ENCODE results near the gene ANKMY1. TPM values are rescaled to one million over a fixed set of nuclear protein-coding genes. Genes with fewer than 3 reads are reported as not detected.

Gene ANKMY1
- total and polyA plus RNA-seq, 8 donors: 3.1 to 79.4 (median 9.7) TPM

GRCh38 chr2:240554767-240555493, 2.9 kb downstream of the ANKMY1 start:
- Histone ChIP-seq H3K27ac (no peak overlapping the region), H3K4me1 (peaks cover 28 to 33% (median 32%) of the 10 kb centered on the region in 4 donors), H3K36me3 (peaks cover 0 to 40% (median 30%) of the 10 kb centered on the region in 4 donors), H3K4me3 (no peak overlapping the region), H3K9me3 (no peaks in the 10 kb centered on the region), H3K27me3 (peaks cover 0 to 9% (median 4%) of the 10 kb centered on the region in 3 donors)
- intact Hi-C loops (cut with DNase I; ENCODE audit: low total_unique reads): no loop called here
- 93 to 98% (median 95%) methylated on average over 12 to 17 of the region's 17 CpGs for WGBS, 5 donors
- DNase-seq: no peak
- TF ChIP-seq CTCF (IDR thresholded peaks at IDR 0.05): no peak
- no peak for TF ChIP-seq EP300 (IDR thresholded peaks at IDR 0.05)
- no peak for TF ChIP-seq POLR2AphosphoS5 (IDR thresholded peaks at IDR 0.05)
- no peak for TF ChIP-seq POLR2A (IDR thresholded peaks at IDR 0.05)

- peaks cover 0 to 9% (median 4%) of the 10 kb centered on the region in 3 donors for H3K27me3 ChIP-seq
- H3K36me3 ChIP-seq: peaks cover 0 to 40% (median 30%) of the 10 kb centered on the region in 4 donors
- no peak for DNase-seq
- peaks cover 19 to 24% (median 23%) of the 10 kb centered on the region in 4 donors for H3K4me1 ChIP-seq
- no peak overlapping the region for H3K27ac ChIP-seq
- no peaks in the 10 kb centered on the region for H3K9me3 ChIP-seq
- 91 to 96% (median 94%) methylated on average over 7 of the region's 7 CpGs for WGBS, 5 donors
- intact Hi-C loops (cut with DNase I; ENCODE audit: low total_unique reads): no loop called here
- no peak for TF ChIP-seq POLR2A (IDR thresholded peaks at IDR 0.05)
- no peak for TF ChIP-seq POLR2AphosphoS5 (IDR thresholded peaks at IDR 0.05)
- no peak for TF ChIP-seq EP300 (IDR thresholded peaks at IDR 0.05)
- TF ChIP-seq CTCF (IDR thresholded peaks at IDR 0.05): no peak
- no peak overlapping the region for H3K4me3 ChIP-seq
Observed at GRCh38 chr2:240553956-240554480, 3.8 kb downstream of the ANKMY1 start.

GRCh38 chr2:240551811-240552210, 6.0 kb downstream of the ANKMY1 start:
- H3K27me3 ChIP-seq: no peaks in the 10 kb centered on the region
- H3K4me3 ChIP-seq: no peak overlapping the region
- H3K27ac ChIP-seq: no peak overlapping the region
- H3K36me3 ChIP-seq: peaks cover 0 to 40% (median 30%) of the 10 kb centered on the region in 4 donors
- H3K4me1 ChIP-seq: peaks cover under 1 to 1% (median 1%) of the 10 kb centered on the region in 4 donors
- intact Hi-C loops (cut with DNase I; ENCODE audit: low total_unique reads): no loop called here
- DNase-seq: no peak
- 23 to 41% (median 40%) methylated on average over 1 of the region's 1 CpG for WGBS, 5 donors
- TF ChIP-seq POLR2AphosphoS5 (IDR thresholded peaks at IDR 0.05) (no peak), POLR2A (IDR thresholded peaks at IDR 0.05) (no peak), EP300 (IDR thresholded peaks at IDR 0.05) (no peak), CTCF (IDR thresholded peaks at IDR 0.05) (no peak)
- H3K9me3 ChIP-seq: no peaks in the 10 kb centered on the region

GRCh38 chr2:240551288-240551687, 6.5 kb downstream of the ANKMY1 start:
- H3K27ac ChIP-seq: no peak overlapping the region
- no peaks in the 10 kb centered on the region for H3K4me1 ChIP-seq
- no peaks in the 10 kb centered on the region for H3K9me3 ChIP-seq
- peaks cover 0 to 40% (median 30%) of the 10 kb centered on the region in 4 donors for H3K36me3 ChIP-seq
- intact Hi-C loops (cut with DNase I; ENCODE audit: low total_unique reads): no loop called here
- no peak for DNase-seq
- no peaks in the 10 kb centered on the region for H3K27me3 ChIP-seq
- 80 to 95% (median 91%) methylated on average over 4 of the region's 4 CpGs for WGBS, 5 donors
- H3K4me3 ChIP-seq: no peak overlapping the region
- no peak for TF ChIP-seq POLR2A (IDR thresholded peaks at IDR 0.05)
- TF ChIP-seq CTCF (IDR thresholded peaks at IDR 0.05): no peak
- TF ChIP-seq POLR2AphosphoS5 (IDR thresholded peaks at IDR 0.05): no peak
- TF ChIP-seq EP300 (IDR thresholded peaks at IDR 0.05): no peak

Measured in stomach (tissue), 9 donors.